Activated effector memory CD4-positive, alpha-beta T cell treated with anti-CD3 and anti-CD28 coated beads, Interleukin-2, amount 50 U/mL, for 16 hours (primary cell): ENCODE measurements around the gene PON1.

Experiments used
- DNase-seq: peaks from one replicate; pipeline ENCODE4 v3.0.0-alpha.2; 2020

Gene PON1

DNA sequence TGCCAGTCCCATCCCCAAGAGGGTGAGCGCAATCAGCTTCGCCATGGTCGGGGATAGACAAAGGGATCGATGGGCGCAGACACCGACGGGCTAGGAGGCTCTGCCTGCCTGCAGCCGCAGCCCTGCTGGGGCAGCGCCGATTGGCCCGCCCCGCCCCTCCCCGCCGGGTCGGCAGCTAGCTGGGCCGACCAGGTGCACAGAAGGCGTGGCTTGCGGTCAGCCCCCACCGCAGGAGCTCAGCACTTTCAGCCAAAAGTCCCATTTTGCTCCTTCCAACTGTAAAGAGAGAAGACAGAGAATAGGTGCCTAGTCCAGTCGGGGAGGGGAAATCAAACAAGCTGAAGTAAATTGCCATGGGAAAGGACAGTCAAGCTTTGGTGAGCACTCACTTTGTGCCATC, at the start of gene PON1:
TSS of gene PON1 (minus strand) at position 102 of the 400 bp plus-strand sequence. CDS start at position 45, 57 bp downstream.
- peak; percentile 64 for DNase-seq

GRCh38 chr7:95373323-95373722, 49.0 kb upstream of the PON1 start:
- no peak for DNase-seq

- DNase-seq, result no peak
Observed at GRCh38 chr7:95368235-95368634, 43.9 kb upstream of the PON1 start.

DNA sequence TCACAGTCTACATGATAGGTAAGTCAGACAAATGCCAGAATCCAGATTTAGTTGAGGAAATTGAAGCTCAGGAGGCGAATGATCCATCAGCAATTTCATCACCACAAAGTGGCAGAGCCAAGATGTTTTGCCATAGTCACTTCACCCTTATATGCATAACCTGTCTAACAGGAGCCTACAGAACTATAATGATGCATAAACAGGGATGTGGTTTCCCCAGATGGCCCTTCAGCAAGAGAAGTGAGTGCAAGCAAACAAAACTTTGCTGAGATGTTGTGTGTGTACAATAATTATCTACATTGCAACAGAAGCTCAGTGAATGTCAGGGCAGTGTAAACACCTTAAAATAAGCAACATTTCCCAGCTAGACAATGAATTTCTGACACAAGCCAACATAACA, 43.3 kb upstream of the PON1 start:
- no peak for DNase-seq

DNA sequence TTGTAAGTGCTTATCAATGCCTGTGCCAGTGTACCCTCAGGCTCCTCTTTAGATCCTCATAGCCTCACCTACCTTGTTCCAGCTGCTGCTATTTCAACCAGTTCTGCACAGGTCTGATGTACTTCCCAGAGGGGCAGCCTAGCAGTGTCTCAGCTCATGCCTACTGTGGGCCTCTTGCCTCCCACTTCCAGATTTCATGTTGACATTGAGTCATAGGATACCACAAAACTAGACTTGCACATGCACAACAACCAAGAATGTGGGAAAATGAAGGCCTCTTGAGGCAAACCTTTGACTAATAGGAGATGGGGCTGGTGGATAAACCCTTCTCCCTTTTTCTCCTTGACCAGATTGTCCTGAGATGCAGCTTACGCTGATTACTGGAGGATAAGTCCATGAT, 40.8 kb upstream of the PON1 start:
- no peak for DNase-seq

DNA sequence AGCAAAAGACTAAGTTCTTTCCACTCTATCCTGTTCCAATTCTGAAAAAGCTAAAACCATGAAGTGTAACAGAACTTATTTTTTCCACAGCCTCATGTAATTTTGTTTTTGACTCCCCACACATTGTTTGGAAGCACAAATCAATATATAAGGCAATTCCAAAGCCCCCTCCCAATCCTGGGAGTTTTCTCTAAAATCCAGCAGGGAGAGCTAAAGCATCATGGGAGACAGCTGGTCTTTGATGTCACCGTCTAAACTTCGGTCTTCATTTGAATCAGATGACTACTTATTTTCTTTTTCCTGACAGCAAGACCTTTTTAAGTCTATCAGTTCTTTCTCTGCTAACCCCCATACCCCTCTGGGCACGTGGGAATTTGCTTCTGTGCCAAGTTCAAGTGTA, 33.3 kb upstream of the PON1 start:
- no peak for DNase-seq

DNA sequence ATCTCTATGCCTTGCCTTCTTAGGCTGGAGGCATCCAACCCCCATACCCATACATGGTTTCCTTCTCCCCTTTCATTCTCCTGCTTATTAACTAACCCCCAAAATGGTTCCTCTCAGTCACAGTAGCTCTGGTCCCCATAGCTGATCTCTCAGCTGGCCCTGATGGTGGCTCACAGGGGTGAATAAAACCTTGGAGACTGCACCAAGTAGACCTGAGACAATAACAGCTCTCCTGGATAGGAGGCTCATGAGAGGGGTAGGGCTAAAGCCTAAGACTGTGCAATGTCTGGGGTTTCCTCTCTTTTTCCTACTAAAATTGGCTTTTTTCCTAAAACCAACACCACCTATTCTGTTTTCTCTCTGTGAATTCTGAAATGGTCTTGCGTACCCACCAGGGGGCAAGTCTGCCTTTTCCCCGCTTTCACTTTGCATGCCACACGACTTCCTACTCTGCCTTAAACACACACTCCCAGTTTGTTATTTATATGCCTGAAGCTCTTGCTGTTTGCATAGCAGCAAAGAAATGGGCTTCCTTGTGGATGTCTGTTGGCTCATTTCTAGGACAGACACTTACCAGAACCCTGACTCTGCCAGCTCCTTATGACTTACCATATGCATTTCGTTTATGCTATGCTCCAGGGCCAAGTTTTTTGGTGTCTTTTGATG, 18.4 kb upstream of the PON1 start:
- DNase-seq, result no peak

- DNase-seq, result no peak
Observed at GRCh38 chr7:95342029-95342428, 17.7 kb upstream of the PON1 start.

DNA sequence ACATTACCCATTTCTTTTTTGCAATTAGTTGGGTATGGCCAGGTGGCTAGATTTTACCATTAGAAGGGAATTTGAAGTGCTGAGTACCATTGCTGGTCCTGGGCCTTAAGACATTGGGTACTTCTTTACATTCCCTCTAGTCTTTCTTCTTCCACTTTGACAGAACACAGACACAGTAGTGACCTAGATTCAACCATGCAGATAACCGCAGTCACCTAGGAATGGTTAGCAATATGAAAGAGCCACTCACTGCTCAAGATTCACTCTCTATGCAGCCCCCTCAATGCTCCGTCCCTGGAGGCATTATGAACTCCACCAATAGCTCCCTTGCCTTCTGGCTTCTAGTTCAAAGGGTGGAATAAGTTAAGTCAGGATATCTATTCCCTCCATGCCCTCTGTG, 16.2 kb upstream of the PON1 start:
- DNase-seq, result no peak

DNA sequence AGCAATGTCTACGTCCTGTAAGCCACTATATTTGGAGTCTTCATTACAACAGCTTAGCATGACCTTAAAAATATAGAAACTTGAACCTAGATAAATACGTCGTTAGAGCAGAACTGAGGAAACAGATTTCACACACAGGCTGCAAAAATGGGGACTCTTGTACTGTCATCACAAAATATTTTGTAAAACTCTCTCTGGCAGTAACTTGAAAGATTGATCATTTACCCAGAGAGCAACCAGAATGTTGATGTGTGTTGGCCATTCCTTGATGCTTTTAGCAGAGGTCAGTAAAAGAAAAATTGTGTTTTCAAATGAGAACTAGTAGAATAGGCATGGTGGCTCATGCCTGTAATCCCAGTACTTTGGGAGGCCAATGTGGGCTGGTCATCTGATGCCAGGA, 14.5 kb upstream of the PON1 start:
- DNase-seq, result no peak

- no peak for DNase-seq
Observed at GRCh38 chr7:95335093-95335492, 10.8 kb upstream of the PON1 start.

DNA sequence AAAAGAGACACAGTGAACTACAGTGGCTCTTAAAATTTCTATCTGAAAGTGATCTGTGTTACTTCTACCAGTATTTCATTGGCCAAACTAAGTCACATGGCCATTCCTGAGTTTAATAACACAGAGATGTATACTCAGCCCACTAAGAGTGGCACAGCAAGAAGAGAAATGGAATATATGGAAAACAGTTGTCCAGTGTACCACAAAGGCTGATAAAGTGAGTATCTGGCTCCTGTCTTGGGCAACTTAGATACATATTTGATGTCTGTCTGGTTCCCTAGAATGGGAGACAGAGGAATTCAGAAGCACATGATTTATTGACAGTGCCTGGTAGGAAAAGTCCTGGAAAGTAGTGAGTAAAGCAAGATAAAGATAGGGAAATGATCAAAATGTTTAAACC, 10.1 kb upstream of the PON1 start:
- DNase-seq, result no peak

DNA sequence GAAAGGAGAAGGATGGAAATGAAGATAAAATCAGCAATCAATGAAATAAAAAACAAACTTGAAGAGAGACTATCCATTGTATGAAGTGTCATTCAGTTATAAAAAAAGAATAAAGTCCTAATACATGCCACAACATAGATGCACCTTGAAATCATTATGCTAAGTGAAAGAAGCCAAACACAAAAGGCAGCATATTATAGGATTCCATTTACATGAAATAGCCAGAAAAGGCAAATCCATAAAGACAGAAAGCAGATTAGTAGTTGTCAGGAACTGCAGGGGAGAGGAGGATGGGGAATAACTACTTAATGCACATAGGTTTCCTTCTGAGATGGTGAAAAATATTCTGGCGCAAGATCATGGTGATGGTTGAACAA, 6.6 kb upstream of the PON1 start:
- DNase-seq, result no peak

DNA sequence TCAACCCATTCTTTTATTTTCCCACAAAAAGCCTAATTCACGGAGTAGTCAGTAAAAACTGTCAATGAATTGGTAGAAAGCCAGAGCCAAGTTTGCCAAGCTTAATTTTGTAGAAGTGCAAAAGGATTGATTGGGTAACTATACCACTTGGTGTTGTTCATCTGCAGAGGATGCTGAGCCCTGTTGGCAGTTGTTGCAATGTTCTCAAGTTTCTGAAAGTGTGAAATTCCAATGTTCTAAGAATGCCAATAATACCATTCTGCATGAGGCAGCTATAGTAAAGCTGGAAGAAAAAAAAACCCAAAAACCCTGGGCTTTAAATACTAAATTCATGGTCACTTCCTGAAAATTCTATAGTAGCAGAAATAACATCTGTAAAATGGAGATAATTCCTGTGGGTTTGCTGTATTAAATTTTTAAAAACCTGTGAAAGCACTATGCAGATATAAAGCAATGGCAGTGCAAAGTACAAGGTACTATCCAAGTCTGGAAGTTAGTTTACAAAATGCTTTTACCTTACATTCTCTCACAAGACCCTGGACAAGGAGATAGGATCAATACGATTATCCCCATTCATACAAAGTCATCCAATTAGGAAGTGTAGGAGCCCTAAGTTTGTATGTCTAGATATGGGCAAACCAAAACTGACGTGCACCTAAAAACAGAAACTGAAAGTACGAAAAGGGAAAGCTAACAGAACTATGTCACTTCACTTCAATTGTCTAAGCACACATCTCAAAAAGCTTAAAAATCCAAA, 6.0 kb upstream of the PON1 start:
- no peak for DNase-seq

- no peak for DNase-seq
Observed at GRCh38 chr7:95327356-95327755, 3.0 kb upstream of the PON1 start.

DNA sequence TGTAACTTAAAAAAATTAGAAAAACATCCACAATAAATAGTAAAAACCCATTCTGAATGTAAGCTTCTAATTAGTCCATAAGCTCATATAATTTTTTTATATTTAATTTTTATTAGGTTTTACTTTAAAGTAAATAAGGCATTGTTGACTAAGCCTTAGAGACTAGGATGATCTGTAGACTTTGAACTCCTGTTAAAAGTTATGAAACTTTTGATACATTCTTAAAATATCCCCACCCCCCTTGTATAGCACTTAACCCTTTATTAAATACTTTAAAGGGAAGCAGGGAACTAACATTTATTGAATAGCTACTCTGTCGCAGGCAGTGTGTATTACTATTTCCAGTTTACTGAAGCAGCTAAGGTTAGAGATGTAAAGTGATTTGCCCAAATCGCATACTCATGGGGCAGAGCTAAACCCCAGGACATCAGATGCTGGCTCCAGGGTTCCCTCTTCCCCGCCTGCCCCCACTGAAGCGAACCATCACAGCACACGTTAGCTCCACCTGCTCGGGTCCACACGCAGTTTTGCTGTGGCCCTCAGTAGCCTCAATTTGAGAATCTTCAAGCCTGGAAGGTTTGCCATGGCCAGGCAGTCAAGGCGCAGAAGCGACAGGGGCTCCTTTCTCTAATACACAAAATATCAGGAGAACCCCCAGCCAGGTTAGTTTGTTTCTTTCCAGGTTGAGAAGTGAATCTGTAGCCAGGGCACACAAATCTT, 762 bp downstream of the PON1 start:
- DNase-seq, result no peak

DNA sequence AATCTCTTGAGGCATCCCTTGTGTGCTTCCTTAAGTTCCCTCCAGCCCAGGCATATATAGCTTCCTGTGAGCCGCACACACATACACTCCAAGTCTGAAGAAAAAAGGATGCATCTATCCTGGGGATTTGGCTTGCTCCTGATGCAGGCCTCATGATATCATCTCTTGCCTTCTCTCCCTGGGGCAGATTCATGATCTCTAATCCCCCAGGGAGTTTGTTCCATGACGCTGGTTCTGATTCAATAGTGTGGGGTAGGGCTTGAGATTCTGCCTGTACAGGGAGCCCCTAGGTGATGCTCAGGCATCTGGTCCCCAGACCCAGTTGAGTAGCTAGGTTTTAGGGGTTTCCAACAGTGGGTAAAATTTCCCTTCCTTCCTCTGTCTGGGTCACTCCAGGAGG, 1.5 kb downstream of the PON1 start:
- DNase-seq, result no peak

GRCh38 chr7:95322396-95322795, 1.9 kb downstream of the PON1 start:
- no peak for DNase-seq

DNA sequence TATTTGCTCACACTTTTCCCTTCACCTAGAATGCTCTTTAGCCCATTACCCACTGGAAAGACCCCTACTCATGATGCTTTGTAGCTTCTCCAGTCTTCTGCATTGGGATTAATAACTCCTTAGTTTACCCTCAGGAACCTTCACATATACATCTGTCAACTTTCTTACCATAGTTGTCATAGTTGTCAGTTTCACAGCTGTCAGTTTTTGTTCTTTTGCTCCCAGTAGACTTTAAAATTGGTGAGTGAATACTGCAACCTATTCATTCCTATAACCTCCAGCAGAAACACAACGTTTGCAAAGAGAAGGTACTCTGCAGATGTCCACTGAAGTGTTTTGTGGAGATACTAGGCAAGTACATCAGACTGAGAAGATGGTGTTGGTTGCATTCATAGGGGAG, 2.6 kb downstream of the PON1 start:
- DNase-seq, result no peak

DNA sequence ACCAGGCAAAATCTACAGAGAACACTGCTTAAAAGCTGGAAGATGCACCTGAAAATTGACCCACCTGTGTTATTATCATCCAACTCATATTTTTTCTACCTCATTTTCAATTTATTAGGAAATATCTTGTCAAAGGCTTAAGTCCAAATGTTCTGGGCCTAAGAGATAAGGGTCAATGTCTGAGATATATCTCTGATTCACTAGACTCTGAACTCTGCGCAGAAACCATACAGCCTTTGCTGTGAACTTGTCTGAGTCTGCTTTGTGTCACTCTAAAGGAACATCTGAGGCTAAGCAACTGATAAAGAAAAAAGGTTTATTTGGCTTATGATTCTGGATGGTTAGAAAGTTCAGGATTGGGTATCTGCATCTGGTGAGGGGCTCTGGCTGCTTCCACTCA, 3.7 kb downstream of the PON1 start:
- DNase-seq, result no peak

DNA sequence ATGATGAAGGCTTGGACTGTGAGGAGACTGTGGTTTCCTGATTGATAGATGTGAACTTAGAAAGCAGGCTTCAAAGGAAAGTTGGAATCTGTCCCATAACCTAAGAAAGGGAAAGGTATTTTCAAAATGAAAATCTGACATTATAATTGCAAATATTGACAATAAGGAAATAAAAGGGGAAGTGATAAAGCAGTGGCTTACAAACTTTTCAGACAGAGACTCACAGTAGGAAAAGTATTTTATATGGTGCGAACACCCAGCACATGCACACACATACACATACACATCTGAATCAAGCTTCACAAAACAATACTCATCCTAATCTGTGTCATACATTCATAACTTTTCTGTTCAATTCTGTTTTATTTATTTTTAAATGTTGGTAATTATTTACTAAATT, 4.8 kb downstream of the PON1 start:
- no peak for DNase-seq

DNA sequence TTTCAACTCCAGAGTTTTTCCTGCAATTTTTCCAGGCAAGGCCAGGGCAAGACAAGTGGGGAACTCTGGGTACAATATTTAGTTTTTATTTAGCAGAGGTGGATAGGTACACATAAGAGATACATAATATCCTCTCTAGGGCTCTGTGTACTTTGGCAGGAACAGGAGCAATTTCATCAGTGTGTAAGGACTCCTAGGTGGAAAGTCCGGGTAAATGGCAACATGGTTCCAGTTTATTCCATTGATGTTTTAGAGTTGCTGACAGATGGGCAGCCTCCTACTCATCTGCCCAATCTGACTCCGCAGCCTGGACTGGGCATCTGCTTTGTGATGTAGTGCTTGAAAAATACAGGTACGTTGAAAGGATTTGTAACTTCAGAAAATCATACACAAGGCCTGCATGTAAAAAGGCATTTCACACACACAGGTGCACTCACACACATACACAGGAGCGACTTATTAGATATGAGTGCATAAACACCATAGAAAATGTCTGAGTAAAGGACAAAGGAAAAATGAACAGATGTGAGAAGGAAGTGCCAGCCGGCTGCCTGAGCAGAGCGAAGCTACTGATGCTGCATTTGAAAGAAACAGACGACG, 5.7 kb downstream of the PON1 start:
- DNase-seq, result no peak

DNA sequence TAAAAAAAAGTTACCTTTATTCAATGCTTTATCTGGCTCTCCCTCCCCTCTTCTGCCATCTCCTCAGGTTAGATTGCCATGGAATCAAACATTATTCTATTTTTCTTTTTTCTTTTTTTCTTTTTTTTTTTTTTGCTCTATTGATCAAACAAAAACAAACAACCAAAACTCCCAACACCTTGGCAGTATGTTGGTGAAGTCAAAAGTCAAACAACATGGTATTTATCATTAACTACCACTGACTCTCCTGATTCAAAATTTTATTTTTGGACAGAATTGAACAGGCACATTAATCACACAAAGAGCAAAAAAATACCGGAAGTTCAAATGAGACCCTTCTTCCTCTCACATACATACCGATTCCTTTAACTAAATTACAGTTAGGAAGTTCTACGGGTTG, 6.4 kb downstream of the PON1 start:
- DNase-seq, result no peak

DNA sequence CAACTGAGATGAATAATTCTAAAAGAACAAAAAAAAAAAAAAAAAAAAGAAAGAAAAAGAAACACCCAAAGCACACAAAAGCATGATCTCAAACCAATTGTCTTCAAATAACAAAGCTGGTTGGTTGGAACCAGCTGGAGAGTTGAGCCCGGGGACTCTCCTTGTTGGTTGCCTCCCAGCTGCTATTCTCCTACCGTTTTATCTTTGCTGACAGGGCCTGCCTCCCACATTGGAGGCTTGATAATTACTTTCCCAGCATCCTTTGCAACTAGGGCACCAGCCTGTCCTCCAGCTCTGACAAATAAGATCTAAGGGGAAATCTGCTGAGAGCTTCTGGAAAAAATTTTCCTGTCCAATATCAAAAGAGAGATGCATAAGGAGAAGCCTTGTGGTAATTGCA, 6.8 kb downstream of the PON1 start:
- no peak for DNase-seq
